Mucosa of gallbladder (tissue), 1 donor: ENCODE data around the gene PACSIN1. TPM values are rescaled to one million over a fixed set of nuclear protein-coding genes. Genes with fewer than 3 reads are reported as not detected.
A peak's percentile ranks its signal among the peaks of the same experiment; 100 is the strongest.

ENCODE experiments used
- DNase-seq: peaks from one replicate; pipeline ENCODE4 v3.0.0-alpha.2; 2020; ENCODE audit warnings: low spot score
- total RNA-seq: library from RNA; stranded (reverse); gene quantifications from one replicate; pipeline ENCODE4 v1.2.1, GENCODE V29; 2021
- donor health status: DM: no; HTN: no; CAD: no.

PACSIN1 gene, protein sequence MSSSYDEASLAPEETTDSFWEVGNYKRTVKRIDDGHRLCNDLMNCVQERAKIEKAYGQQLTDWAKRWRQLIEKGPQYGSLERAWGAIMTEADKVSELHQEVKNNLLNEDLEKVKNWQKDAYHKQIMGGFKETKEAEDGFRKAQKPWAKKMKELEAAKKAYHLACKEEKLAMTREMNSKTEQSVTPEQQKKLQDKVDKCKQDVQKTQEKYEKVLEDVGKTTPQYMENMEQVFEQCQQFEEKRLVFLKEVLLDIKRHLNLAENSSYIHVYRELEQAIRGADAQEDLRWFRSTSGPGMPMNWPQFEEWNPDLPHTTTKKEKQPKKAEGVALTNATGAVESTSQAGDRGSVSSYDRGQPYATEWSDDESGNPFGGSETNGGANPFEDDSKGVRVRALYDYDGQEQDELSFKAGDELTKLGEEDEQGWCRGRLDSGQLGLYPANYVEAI
- total RNA-seq: 1.4 TPM

DNA sequence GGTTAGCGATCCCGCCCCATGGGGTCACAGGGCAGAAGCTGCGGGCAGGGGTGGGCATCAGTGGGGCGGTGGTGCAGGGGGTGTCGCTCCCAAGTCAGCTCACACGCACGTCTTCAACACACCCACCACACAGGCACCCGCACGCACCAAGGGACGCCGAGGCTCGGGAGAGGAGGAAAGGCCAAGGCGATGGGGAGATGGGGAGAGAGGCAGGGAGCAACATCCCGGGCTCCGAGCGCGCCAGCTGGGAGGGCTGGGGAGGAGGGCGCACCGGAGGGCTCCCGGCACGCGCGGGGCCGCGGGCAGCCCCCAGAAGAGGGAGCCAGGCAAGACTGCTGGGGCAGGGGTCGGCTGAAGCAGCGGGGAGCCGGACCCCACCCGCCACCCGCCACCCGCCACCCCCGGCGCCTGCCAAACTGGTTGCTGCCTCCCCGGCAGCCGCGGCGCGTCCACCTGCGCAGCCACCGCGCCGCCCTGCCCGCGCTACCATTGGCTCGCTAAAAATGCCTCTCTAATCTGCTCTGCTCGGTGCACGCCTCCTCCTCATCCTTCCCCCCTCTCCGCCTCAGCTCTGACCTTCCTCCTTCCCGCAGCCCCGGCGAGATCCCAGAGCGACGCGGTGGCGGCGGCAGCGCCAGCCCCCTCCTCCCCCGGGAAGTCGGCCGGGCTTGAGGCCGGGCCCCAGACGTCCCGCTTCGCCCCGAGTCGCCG lies at the start of gene PACSIN1:
PACSIN1 (plus strand) TSS at position 546 of the 711 bp plus-strand sequence. CDS start 60,230 bp downstream, outside the sequence.
- DNase-seq: no peak

DNA sequence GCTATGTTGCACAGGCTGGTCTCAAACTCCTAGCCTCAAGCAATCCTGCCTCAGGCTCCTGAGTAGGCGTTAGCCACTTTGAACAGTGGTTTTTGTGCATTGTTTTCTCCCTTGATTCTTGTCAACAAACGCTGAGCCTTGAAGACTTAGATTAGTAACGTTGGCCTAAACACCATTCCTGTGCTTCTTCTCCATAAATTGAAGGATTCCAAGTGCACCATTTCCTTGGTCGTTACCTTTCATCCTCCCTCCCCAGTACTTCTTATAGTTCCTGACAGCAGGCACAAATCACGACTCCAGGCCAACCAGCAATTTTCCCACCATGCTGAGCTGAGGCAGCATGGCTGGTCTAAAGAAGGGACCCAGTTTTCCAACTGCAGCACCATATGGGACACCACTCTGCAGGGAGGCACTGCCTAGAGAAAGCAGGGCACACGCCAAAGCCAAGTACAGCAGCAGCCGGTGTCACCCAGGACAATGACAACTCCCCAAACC lies 49.0 kb upstream of the PACSIN1 start:
- DNase-seq: no peak

DNA sequence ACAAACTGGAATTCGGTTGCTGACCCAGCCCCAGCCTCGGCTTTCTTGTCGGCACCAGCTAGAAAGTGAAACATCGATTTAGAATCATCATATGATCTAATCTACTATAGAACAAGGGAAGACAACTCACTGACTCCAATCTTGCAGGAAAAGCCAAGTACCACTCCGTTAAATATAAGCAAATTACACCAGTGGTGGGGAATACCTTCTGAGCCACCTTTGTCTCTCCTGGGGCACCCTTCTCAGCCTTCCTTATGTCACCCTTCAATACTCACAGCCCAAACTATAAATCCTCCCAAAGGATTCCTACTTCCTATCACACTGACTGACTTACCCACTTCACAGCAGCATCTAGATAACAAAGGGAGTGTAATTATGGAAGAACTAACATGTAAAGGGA lies 47.5 kb upstream of the PACSIN1 start:
- no peak for DNase-seq

DNA sequence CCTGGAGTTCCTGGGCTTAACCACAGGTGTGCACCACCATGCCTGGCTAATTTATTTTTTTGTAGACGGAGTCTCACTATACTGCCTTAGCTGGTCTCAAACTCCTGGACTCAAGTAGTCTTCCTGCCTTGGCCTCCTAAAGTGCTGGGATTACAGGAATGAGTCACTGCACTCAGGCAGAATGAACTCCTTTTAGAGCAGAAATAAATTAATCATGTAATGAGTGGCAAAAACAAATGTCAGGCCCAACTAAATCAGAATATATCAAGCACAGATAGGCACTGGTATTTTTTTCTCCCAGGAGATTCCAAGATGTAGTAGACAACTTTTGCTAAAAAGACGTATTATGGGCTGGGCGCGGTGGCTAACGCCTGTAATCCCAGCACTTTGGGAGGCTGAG lies 42.6 kb upstream of the PACSIN1 start:
- no peak for DNase-seq

DNA sequence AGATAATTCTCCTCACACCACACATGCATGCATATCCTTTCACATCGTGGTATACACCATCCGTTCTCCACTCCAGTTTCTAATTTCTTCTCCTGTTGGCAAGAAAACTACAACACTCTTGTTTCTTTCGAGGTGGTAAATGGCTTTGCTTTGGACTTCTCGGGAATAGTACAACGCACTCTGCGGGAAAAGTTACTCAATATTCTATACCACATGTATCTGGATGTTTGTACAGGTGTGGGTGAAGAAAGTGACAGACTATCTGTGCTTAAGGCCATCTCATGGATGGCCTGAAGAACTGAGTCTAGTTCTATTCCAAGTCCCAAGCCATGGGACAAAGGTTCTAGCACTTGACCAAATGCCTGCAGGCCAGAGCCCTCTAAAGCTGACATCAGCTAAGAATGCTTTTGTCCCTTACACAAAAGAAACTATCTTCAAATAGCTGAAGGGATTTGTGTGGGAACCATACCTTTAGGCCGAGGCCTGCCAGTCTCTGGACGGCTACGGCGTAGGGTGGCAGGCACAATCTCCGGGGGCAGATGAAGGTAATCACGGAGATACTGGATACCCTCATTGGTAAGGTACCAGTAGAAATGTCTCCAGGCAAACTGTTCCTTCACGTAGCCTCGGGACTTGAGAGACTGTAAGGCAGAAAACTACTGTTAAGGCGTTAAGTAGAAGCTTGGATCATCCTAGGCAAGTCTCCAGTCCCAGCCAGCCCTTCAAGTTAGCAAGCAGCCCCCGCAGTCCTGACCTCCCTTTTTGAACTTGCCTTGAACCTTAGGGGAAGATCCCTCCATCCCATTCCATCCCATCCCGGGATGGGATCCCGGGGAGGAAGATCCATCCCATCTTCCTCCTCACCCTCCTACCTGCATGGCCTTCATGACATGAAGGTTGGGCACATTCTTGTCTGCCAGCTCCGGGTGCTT lies 41.4 kb upstream of the PACSIN1 start:
- no peak for DNase-seq

DNA sequence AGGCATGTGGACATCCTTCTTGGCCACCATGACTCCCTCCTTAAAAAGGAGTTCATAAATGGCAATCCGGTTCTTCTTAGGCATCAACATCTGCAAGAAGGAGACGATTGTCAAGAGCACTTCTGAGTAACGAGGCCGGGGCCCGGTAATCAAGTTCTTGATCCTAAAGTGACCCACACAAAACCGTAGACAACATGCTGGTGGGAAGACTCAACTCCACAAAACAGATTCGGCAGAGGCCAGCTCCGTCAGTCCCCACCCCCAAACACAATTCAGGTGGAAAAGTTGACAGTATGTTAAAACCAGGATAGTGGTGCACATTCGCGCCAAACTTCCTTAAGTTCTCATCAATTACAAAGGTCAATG lies 40.8 kb upstream of the PACSIN1 start:
- no peak for DNase-seq

DNA sequence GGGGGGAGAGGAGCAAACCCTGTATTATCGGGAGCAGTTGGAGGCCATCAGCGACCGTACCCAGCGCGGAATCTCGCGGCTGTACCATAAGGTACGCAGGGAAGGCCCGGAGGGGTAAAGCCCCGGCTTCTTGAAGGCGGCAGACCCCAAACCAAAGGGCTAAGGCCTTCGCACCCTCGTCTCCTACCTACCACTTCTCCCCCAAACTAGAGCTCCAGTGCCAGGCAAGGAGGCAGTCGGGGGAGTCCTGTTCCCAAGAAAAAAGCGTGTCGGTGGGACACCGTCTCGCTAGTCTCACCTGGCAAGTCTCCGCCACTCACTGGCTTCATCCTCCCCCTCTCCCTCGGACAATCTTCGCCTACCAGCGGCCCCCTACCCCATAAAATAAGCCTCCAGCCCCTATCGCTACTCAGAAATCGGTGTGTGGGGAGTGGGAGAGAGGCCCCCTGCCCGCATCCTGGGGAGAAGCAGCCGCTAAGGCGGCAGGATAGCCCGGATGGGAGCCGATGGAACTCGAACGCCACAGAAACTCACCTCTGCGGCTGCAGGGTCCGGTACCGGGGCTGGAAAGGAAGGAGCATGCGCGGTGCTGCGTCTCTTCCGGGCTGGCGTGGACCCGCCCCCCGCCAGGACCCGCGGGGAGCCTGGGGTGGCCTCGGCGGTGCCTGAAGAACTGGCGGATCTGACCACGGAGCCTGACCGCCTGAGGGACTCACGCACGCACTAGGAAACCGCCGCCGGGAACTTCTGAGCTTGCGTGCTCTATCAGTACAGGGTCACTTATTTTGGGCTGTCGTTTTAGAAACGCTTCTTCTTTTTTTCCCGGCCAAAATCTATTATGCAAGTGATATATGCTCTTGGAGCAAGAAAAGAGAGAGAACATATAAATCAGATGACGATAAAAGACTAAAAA lies 40.1 kb upstream of the PACSIN1 start, which contains the start of gene RPS10:
RPS10 (minus strand) TSS at position 572 of the 913 bp plus-strand sequence. CDS start 848 bp downstream, outside the sequence.
- DNase-seq: peak; percentile 94

DNA sequence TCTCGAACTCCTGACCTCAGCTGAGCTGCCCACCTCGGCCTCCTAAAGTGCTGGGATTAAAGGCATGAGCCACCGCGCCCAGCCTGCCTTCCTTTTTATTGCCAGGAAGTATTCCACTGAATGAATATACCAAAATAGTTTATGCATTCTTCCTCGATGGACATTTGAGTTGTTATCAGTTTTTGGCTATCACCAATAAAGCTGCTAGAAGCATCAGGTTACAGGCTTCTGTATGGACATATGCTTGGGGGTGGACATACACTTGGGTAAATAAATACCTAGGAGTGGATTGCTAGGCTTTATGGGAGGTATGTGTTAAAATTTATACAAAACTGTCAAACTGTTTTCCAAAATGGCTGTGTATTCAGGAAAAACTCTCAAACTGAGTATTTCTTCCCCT lies 30.0 kb upstream of the PACSIN1 start:
- no peak for DNase-seq

DNA sequence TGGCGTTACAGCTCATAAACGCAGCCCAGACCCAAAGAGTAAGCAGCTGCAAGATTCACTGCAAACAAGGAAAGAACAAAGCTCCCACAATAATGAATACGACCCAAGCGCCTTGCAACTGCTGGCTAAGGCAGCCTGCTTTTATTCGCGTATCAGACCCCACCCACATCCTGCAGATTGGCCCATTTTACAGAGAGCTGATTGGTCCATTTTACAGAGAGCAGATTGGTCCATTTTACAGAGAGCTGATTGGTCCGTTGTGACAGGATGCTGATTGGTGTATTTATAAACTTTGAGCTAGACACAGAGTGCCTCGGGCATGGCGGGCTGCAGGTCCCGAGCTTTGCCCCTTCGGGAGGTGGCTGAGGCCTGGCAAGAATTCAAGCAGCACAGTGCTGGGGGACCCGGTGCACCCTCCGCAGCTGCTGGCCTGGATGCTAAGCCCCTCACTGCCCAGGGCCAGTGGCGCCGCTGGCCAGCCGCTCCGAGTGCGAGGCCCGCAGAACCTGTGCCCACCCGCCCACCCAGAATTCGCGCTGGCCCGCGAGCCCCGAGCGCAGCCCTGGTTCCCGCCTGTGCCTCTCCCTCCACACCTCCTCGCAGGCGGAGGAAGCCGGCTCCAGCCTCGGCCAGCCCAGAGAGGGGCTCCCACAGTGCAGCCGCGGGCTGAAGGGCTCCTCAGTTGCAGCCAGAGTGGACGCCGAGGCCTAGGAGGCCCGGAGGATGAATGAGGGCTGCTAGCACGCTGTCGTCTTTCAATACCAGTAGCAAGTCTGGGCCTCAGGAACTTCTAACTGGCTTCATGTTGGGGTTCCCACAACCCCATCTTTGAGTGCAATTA lies 28.9 kb upstream of the PACSIN1 start:
- no peak for DNase-seq

DNA sequence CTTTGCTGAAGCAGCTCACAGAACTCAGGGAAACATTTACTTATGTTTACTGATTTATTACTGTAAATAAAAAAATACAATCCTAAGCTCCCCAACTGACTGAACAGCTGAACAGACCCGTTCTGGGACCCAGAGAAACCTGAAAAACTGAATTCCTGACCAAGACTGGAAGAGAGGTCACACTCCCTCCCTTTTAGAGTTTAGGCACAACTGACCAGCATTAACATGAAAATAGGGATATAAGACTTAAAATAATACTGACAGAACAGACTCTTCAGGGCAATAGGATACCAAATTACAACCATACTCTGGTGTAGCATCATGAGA lies 28.3 kb upstream of the PACSIN1 start:
- DNase-seq: no peak

DNA sequence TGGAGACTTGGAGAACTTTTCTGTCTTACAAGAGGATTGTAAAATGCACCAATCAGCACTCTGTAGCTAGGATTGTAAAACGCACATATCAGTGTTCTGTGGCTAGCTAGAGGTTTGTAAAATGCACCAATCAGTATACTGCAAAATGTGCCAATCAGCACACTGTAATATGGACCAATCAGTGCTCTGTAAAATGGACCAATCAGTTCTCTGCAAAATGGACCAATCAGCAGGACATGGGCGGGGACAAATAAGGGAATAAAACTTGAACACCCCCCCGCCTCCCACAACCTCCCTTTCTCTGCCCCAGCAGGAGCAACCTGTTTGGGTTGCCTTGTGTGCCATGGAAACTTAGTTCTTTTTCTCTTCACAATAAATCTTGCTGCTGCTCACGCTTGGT lies 27.2 kb upstream of the PACSIN1 start:
- DNase-seq: no peak

DNA sequence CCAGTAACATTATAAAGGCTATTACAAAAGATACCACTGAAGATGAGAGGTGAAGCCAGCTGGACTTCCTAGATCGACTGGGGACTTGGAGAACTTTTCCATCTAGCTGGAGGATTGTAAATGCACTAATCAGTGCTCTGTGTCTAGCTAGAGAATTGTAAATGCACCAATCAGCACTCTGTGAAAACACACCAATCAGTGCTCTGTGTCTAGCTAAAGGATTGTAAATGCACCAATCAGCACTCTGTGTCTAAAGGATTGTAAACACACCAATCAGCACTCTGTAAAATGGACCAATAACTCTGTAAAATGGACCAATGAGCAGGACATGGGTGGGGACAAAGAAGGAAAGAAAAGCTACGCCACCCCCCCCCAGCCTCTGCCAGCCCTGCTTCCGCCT lies 26.4 kb upstream of the PACSIN1 start:
- DNase-seq: no peak

DNA sequence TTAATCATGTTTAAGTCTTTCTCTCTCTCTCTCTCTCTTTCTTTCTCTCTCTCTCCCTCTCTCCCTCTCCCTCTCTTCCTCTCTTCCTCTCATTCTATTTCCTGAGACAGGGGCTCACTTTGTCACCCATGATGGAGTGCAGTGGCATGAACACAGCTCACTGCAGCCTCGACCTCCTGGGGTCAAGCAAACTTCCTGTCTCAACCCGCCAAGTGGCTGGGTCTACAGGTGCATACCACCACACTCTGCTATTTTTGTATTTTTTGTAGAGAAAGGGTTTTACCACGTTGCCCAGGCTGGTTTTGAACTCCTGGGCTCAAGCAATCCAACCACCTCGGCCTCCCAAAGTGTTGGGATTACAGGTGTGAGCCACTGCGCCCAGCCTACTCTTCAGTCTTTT lies 24.4 kb upstream of the PACSIN1 start:
- DNase-seq: no peak

DNA sequence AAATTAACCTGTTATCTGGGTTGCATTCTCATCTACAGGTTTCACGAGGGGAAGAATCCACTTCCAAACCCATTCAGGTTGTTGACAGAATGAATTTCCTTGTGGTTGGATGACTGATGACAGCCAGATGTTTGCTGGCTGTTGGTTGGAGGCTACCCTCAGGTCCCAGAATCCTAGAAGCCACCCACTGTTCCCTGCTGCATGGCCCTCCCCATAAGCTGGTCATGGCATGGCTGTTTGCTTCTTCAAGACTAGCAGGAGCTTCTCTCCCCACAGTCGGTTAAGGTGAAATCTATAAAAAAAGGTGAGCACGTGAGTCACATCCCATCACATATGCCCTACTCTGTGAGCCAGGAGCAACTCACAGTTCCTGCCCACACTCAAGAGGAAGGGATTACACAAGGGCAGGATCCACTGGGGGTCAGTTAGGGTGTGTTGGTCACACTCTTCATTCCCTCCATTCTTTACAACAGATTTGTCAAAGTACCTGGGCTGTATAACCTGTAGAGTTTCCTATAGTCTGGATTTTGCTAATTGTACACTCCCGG lies 20.5 kb upstream of the PACSIN1 start:
- no peak for DNase-seq

DNA sequence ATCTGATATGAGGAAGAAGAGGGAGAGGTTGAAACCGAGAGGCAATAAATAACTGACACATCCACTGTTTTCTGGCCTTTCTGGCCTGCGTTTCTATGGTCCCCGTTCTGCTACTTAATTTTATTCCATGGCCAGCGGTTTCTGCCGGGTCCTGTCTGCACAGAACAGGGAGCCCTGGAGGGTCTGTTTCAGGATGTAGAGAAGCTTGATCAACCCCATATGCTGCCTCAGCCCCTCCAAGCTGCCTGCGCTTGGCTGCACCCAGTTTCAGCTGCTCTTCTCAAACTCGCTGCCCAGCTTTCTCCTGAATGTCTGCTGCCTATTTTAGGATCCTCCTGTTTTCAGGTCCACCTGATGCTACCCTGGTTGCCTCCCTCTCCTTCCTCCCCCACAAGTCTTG lies 18.5 kb upstream of the PACSIN1 start:
- DNase-seq: no peak

DNA sequence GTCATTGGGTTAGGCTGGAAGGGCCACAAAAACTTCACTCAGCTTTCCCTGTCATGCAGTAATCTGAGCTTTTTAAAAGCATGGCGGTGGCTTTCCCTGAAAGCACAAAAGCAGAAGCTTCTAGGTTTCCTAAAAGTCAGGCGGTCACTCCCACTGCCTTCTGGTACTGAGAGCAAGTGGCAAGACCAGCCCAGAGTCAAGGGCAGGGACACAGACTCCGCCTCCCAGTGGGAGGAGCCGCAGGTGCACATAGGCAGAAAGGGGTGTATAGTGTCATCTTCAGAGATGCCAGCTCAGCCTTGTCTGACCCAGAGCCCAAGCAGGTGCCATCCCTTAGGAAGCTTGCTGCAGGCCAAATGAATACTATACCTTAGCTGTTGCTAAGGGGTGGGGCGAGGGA lies 18.0 kb upstream of the PACSIN1 start:
- DNase-seq: no peak

DNA sequence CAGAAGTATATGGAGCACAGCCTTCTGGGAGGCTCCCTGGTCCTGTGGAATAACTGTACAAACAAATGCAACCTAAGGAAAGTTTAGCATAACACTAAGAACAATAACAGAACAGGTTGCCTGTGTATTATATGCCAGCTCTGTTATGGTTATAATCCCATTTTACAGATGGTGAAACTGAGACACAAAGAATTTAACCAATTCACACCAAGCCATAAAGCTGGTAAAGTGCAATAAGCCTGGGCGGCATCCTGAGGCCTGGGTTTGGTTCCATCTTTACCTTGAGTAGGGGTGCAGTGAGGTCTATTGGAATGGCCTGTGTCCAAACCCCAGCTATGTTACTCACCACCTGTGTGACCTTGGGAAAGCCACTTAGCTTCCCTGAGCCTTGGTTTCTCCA lies 14.7 kb upstream of the PACSIN1 start:
- DNase-seq: no peak

DNA sequence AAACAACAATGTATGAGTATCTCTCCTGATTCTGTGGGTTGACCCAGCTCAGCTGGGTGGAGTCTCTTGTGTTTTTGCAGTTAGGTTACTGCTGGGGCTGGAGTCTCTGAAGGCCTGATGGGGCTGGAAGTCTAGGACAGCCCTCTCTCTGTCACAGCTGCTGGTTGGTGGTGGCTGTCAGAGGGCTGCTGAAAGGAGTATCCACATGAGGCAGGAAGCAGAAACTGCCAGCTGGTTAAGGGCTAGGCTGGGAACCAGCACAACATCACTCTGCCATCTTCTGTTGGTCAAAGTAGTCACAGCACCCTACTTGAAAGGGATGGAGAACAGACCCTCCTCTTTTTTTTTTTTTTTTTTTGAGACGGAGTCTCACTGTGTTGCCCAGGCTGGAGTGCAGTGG lies 10.0 kb upstream of the PACSIN1 start:
- DNase-seq: no peak

DNA sequence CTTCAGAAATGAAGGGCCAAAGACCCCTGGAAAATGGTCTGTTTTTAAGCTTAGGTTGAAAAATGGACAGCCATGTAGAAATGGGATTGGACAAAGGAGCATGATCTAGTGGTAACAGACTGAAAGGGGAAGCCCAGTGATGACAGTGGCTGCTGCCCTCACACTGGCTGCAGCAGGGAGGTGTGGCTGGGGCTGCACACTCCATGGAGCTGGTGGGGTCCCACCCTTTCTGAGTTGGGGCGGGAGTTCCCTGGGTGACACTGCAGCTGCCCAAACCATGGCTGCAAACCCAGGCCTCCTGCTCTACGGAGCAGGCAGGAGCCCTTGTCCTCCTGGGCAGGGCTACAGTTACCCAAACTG lies 8.5 kb upstream of the PACSIN1 start:
- no peak for DNase-seq
